Measurements from ENCODE around the gene C2CD2L.

DNA sequence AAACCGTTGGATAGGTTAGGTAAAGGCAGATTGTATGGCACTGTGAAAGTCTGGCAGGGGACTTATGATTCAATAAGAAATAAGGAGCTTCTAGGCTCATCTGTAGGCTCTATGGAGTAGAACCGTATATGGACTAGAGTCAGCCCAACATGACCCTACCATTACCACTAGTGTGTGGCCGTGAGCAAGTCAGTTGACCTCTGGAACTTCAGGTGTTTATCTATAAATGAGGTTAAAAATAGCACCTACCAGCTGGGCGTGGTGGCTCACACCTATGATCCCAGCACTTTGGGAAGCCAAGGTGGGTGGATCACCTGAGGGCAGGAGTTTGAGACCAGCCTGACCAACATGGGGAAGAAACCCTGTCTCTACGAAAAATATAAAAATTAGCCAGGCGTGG, 18.7 kb downstream of the C2CD2L start:
- TF ChIP-seq EZH2 (IDR thresholded peaks at IDR 0.05; ENCODE audit: low read length, missing control alignments), result no peak
- TF ChIP-seq, protein P1, sequence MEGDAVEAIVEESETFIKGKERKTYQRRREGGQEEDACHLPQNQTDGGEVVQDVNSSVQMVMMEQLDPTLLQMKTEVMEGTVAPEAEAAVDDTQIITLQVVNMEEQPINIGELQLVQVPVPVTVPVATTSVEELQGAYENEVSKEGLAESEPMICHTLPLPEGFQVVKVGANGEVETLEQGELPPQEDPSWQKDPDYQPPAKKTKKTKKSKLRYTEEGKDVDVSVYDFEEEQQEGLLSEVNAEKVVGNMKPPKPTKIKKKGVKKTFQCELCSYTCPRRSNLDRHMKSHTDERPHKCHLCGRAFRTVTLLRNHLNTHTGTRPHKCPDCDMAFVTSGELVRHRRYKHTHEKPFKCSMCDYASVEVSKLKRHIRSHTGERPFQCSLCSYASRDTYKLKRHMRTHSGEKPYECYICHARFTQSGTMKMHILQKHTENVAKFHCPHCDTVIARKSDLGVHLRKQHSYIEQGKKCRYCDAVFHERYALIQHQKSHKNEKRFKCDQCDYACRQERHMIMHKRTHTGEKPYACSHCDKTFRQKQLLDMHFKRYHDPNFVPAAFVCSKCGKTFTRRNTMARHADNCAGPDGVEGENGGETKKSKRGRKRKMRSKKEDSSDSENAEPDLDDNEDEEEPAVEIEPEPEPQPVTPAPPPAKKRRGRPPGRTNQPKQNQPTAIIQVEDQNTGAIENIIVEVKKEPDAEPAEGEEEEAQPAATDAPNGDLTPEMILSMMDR (conservative IDR thresholded peaks at IDR 0.05 in 1 of 2, IDR thresholded peaks at IDR 0.05 in 1 of 2; ENCODE audit: low read depth in 1 of 2, low read length in 2 of 2), result no peak

Data from fibroblast of lung (primary cell).